ENCODE measurements around the gene NEK3.

GRCh38 chr13:52127378-52127777 is 32.0 kb downstream of the NEK3 start:
- TF ChIP-seq, protein P1, sequence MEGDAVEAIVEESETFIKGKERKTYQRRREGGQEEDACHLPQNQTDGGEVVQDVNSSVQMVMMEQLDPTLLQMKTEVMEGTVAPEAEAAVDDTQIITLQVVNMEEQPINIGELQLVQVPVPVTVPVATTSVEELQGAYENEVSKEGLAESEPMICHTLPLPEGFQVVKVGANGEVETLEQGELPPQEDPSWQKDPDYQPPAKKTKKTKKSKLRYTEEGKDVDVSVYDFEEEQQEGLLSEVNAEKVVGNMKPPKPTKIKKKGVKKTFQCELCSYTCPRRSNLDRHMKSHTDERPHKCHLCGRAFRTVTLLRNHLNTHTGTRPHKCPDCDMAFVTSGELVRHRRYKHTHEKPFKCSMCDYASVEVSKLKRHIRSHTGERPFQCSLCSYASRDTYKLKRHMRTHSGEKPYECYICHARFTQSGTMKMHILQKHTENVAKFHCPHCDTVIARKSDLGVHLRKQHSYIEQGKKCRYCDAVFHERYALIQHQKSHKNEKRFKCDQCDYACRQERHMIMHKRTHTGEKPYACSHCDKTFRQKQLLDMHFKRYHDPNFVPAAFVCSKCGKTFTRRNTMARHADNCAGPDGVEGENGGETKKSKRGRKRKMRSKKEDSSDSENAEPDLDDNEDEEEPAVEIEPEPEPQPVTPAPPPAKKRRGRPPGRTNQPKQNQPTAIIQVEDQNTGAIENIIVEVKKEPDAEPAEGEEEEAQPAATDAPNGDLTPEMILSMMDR (IDR thresholded peaks at IDR 0.05) = no peak
- no peak for TF ChIP-seq POLR2AphosphoS5 (IDR thresholded peaks at IDR 0.05; ENCODE audit: low read depth, low read length)
- TF ChIP-seq REST (IDR thresholded peaks at IDR 0.05; ENCODE audit: insufficient read depth in 1 of 2, low read depth in 2 of 2, low read length in 1 of 2) = no peak
